Gastrocnemius medialis (tissue), 4 donors: ENCODE data around the gene CXCL13.

Experiments
- CTCF ChIP-seq, 5 experiments: fragments of 450-650 bp in 3 of 5; fragments of 200-600 bp in 2 of 5; sonication (generic) in 2 of 5; IDR thresholded peaks in 4 of 5; conservative IDR thresholded peaks in 1 of 5; 1 replicate in 4 of 5; 2 replicates in 1 of 5; pipeline ENCODE4 v1.5.1; 2016 to 2019; ENCODE audit warnings: antibody characterized with exemption in 5 of 5, mild to moderate bottlenecking in 3 of 5, moderate library complexity in 3 of 5
- POLR2A ChIP-seq, 2 donors: fragments of 450-650 bp; IDR thresholded peaks; one replicate each; pipeline ENCODE4 v1.6.1; 2017; ENCODE audit warnings: antibody characterized with exemption in 2 of 2, mild to moderate bottlenecking in 2 of 2, moderate library complexity in 2 of 2

- TF ChIP-seq POLR2A (IDR thresholded peaks at IDR 0.05) (no peak), CTCF (IDR thresholded peaks at IDR 0.05 in 4 of 5, conservative IDR thresholded peaks at IDR 0.05 in 1 of 5) (no peak)
These were observed 18.6 kb downstream of the CXCL13 start for GRCh38 chr4:77624213-77624612.
